K562 treated with DMSO at 1 percent for 48 hours (cell line): Measurements from ENCODE around the gene TRMT2B. TPM values are rescaled to one million over a fixed set of nuclear protein-coding genes. Genes with fewer than 3 reads are reported as not detected.

Experiments used
- total RNA-seq: library from RNA; unstranded; fragments of 300-600 nt; gene quantifications from 2 replicates; pipeline ENCODE4 v1.2.3, GENCODE V29; 2022; ENCODE audit warnings: low replicate concordance; ENCODE audit errors: extremely low read depth

The TRMT2B gene, protein sequence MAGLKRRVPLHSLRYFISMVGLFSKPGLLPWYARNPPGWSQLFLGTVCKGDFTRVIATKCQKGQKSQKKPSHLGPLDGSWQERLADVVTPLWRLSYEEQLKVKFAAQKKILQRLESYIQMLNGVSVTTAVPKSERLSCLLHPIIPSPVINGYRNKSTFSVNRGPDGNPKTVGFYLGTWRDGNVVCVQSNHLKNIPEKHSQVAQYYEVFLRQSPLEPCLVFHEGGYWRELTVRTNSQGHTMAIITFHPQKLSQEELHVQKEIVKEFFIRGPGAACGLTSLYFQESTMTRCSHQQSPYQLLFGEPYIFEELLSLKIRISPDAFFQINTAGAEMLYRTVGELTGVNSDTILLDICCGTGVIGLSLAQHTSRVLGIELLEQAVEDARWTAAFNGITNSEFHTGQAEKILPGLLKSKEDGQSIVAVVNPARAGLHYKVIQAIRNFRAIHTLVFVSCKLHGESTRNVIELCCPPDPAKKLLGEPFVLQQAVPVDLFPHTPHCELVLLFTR
- total RNA-seq, result not detected in 2 replicates

DNA sequence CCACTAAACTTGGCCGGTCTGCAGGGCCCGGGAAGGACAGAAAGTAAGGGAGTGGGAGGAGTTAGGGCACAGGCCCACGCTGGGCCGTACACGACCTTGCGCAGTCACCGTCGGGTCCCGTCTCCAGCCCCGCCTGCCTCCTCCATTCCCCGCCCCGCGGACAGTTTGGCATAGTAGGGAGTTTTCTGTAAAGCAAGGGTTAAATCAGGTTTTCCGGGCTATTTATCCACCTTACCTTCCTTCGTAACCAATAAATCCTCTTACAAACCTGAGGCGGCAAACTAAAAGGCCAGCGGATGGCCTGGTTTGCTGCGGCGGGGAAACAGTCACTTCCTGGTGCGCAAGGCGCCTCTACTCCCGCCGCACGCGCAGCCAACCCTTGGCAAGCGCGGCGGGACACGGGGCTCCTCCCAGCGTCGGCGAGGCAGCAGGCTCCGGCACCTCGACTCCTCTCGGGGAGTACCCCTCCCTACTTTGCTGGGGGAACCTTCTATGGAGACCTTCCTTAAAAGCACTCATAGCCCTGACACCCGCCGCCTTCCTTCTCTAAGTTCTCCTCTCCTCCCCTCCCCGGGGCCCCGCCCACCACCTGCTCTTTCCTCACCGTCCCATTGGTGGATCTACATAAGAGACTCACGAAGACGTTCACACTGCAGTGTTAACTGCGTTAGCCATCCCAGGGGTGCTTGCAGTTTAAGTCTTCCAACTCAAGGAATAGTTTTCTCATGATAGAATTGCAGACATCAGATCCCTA is at the start of gene TRMT2B:
Gene TRMT2B, minus strand, starts transcription at position 563 of the 754 bp plus-strand sequence. CDS start 9,822 bp downstream, outside the sequence.

DNA sequence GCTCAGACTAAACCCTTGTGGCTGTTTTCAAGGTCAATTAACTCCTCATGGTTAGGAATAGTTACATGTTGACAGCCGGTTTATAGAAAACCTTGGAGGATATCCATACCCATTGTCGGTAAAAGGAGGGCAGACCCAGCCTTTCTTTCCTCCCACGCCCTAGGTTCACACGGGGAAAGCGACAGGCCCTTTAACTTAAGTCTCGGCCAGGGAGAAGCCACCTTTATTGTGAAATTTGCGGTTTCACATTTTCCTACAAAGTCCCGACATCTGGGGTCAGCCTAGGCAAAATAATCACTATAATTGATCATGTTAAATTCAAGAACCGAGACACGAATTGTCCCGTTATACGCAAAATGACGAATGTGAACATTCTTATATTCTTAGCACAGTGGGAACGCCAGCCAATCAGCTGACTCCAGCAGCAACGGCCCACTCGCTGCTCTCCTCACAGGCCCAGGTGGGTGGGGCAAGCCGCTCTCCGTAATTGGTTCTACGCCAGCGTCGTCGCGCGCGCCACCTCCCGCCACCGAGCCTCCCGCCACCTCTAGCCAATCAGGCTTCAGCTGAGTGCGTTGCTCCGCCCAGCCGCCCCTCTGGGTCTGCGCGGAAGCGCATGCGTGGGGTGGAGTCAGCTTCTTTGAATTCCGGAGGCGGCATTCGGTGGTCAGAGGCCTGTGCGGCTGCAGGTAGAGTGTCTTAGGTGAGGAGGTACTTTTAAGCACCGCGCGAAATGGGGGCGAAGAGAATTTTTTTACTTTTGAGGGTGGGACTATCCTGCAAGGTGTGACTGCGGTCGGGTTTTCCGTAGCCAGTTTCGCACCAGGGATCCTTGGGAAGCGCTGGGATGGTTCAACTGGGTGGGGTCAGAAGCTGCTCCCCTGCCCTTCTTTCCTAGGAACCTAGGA is 45.9 kb upstream of the TRMT2B start, which contains the start of gene CENPI:
Gene CENPI, plus strand, starts transcription at position 659 of the 908 bp plus-strand sequence. CDS start 2,867 bp downstream, outside the sequence.

DNA sequence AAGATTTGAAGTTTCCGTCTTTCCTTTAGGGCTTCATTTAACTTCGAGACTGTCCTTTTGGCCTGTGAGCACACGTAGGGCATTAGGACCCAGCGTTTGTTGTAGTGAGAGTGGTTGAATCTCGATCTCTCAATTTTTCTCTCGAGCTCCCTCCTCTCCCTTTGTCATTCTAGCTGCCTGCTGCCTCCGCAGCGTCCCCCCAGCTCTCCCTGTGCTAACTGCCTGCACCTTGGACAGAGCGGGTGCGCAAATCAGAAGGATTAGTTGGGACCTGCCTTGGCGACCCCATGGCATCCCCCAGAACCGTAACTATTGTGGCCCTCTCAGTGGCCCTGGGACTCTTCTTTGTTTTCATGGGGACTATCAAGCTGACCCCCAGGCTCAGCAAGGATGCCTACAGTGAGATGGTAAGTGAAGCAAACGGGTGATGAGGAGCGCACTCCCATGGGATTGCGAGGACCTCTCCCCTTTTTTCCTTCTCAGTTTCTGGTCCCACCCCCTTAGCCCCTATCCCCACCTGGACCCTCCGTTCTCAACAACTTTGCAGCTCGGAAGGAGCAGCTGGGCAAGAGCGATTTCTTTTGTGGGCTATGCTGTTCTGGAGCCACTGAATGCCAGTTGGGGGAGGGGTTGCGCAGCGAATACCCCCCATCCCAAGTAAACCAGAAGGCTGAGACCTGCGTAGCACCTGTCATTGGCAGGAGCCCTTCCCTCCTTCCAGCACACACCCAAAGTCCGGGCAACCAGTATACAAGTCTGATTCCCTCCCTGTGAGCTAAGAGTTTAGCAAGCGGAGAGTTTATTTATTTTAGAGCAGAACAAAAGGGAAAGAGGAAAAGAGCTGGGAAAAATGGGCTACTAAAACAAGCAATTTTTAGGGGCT is 27.0 kb upstream of the TRMT2B start, which contains the start of gene TMEM35A:
Gene TMEM35A, plus strand, starts transcription at position 164 of the 883 bp plus-strand sequence. Its CDS starts 124 bp downstream, at position 288.

DNA sequence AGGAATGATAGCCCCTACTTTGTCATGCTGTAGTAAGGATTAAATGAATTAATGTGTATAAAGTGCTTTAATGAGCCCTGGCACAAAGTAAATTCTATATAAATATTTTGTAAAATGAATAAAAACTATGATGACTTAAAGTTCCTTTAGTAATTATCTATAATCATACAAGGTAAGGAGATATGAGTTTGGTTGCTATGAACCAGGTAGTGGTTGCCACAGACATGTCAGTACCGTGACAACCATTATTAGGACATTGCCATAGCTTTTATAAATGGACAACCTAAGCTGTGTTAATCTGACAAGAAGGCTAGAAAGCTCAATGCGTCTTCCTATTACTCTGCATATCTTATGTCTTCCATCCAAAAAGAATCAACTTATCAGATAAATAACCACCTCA is 82.5 kb downstream of the TRMT2B start, which contains the start of gene ARL13A:
Gene ARL13A, plus strand, starts transcription at position 301 of the 400 bp plus-strand sequence. CDS start 3,982 bp downstream, outside the sequence.

Other genes with a start within 250 kb of the TRMT2B start
- gene CSTF2, start 231.7 kb downstream of the TRMT2B start, total RNA-seq, result not detected in 2 replicates
- not detected in 2 replicates for gene NOX1, start 177.8 kb downstream of the TRMT2B start, total RNA-seq
- gene XKRX, start 123.2 kb downstream of the TRMT2B start, total RNA-seq, result not detected in 2 replicates
- not detected in 2 replicates for gene ARL13A, start 82.4 kb downstream of the TRMT2B start, total RNA-seq
- not detected in 2 replicates for gene TMEM35A, start 26.8 kb upstream of the TRMT2B start, total RNA-seq
- not detected in 2 replicates for gene CENPI, start 46.1 kb upstream of the TRMT2B start, total RNA-seq
- gene DRP2, start 167.7 kb upstream of the TRMT2B start, total RNA-seq, result not detected in 2 replicates
- not detected in 2 replicates for gene TAF7L, start 239.2 kb upstream of the TRMT2B start, total RNA-seq